ENCODE results near the gene NDUFS6. TPM values are rescaled to one million over a fixed set of nuclear protein-coding genes. Genes with fewer than 3 reads are reported as not detected.

Gene NDUFS6
- total RNA-seq, 2 experiments from 2014 or later = 20.8 to 31.7 TPM

DNA sequence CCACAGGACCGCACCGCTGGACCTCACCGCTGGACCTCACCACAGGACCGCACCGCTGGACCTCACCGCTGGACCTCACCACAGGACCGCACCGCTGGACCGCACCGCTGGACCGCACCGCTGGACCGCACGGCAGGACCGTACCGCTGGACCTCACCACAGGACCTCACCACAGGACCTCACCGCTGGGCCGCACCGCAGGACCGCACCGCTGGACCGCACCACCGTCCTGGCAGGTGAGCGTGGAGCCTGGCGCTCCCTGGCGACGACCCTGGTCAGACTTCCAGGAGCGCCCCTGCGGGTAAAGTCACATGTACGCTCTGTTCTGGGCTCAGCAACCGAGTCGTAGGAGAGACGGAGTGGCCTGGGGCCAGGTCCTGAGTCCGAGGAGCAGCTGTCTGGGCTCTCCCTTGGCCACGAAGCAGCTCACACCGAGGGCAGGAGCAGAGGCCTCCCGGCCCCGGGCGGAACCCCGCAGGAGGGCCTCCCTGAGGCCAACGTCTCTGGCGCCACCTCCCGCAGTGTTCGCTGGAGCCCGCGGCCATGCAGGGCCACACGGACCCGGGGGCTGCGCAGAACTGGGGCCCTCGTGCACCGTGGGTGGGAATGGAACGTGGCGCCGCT lies 32.1 kb upstream of the NDUFS6 start:
- Mint-ChIP-seq H3K27me3 (peaks cover 8% of the 10 kb centered on the region), H3K27ac (no peak overlapping the region), H3K4me1 (peaks cover 5% of the 10 kb centered on the region), H3K4me3 (no peak overlapping the region), H3K9me3 (no peaks in the 10 kb centered on the region), H3K36me3 (ENCODE audit: low read depth) (no peaks in the 10 kb centered on the region)
- CTCF ChIA-PET = no interaction called here
- POLR2A ChIA-PET = no interaction called here
- no peak for DNase-seq

DNA sequence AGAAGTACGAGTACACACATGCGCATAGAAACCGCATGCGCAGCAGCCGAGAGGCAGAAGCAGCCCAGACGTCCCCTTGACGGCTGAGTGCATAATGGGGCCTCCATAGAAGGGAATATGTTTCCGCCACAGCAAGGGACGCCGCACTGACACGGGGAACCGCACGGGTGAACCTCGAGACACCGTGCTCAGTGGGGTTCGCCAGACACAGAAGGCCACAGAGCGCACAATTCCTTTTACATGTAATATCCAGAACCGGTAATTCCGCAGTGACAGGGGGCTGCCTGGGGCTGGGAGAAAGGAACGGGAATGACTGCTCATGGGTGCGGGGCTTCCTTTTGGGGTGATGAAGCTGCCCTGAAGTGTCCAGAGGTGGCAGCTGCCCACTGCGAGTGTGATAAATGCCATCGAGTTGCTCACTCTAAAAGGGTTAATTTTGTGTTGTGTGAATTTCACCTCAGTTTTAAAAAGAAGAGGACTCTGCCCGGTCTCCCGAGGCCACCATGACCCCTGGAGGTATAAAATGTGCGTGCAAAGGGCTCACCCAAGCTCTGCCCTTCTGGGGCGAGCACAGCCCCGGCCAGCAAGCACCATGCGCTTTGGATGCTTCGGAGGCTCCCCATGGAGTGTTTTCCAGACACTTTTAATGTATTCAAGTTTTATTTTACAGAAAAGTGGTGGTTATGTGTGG lies 31.3 kb upstream of the NDUFS6 start:
- ChIA-PET CTCF (no interaction called here), POLR2A (no interaction called here)
- H3K27me3 Mint-ChIP-seq = peaks cover 6% of the 10 kb centered on the region

DNA sequence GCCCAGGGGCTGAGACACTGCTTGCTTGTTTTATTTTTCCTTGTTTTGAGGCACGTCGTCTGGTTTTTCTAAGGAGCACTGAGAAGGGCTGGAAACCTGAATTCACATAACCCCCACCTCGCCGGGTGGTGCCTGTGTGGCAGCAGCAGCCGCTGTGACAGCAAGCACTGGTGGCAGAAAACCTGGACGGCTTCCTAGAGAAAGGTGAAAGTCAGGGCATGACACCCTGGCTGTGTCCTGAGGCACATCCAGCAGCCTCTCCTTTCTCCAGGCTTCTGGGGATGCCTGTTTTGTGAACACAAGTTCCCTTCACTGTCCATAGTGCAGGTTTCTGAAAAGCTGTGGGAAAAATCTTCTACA lies 30.8 kb upstream of the NDUFS6 start:
- peaks cover 6% of the 10 kb centered on the region for H3K27me3 Mint-ChIP-seq
- H3K27ac Mint-ChIP-seq = no peak overlapping the region
- H3K36me3 Mint-ChIP-seq (ENCODE audit: low read depth) = no peaks in the 10 kb centered on the region
- H3K4me1 Mint-ChIP-seq = peaks cover 5% of the 10 kb centered on the region
- CTCF ChIA-PET = no interaction called here
- no peak for DNase-seq
- no peak overlapping the region for H3K4me3 Mint-ChIP-seq
- no peaks in the 10 kb centered on the region for H3K9me3 Mint-ChIP-seq
- POLR2A ChIA-PET = no interaction called here

More for the DNA sequence above, 31.3 kb upstream of the NDUFS6 start:
- DNase-seq = no peak
- H3K27ac Mint-ChIP-seq = no peak overlapping the region
- peaks cover 5% of the 10 kb centered on the region for H3K4me1 Mint-ChIP-seq
- no peaks in the 10 kb centered on the region for H3K36me3 Mint-ChIP-seq (ENCODE audit: low read depth)
- no peak overlapping the region for H3K4me3 Mint-ChIP-seq
- H3K9me3 Mint-ChIP-seq = no peaks in the 10 kb centered on the region

DNA sequence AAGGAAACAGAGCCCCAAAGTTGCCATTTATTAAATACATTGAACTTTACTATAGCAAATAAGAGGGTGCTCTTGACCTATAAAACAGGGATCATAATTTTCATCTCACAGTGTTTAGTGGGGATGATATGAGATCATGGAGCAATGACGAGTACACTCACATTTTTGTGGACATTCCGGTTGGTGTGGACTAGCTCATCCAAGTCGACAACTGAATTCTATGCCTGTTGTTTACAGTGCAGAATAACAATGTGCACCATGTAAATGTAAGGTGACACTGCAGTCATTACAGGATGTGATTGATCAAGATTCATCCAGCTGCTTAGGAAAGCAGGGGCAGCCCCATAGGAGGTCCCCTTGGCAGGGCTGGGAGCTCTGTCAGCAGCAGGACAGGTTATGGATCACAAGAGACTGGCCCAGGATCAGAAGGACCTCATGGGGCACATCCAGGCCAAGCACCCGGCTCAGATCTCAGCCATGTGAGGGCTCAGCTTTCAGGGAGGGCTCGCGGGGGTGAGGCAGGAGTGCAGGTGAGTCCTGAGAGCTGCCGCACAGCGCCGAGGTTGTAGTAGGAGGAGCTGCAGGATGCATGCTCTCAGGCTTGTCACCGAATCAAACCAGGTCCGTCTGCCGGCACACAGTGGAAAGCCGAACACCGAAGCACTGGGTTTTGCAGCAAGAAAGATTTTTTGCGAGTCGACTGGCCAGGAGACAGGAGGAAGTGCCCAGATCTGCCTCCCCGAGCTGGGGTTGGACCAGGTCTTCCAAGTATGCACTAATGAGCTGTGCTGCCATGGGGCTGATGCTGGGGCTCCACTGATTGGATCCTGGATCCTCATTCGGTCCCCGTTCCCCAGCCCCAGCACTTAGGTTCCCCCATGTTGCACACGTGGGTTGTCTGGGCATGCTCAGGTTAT lies 29.8 kb upstream of the NDUFS6 start:
- ChIA-PET POLR2A (no interaction called here), CTCF (no interaction called here)

DNA sequence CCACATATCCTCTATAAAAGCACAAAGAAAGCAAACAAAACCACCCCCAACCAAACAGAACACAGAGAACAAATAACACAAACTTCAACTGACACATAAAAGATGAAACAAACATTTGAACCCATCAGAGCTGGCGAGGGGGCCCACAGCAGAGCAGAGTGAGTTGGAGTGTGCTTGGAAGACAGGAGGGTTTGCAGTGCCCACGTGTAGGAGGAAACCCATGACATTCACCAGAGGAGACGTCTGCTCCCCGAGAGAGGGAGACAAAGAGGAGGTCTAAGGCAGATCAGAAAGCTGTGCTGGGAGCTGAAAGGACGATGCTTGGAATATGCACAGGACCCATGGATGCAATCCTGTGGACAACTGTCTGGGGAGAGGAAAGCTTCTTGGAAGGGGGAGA lies 28.6 kb upstream of the NDUFS6 start:
- Mint-ChIP-seq H3K27me3 (peaks cover 6% of the 10 kb centered on the region), H3K4me3 (no peak overlapping the region), H3K9me3 (no peaks in the 10 kb centered on the region), H3K36me3 (ENCODE audit: low read depth) (no peaks in the 10 kb centered on the region), H3K27ac (no peak overlapping the region), H3K4me1 (no peaks in the 10 kb centered on the region)
- POLR2A ChIA-PET = no interaction called here
- no peak for DNase-seq
- CTCF ChIA-PET = no interaction called here

More for the DNA sequence above, 29.8 kb upstream of the NDUFS6 start:
- DNase-seq = no peak
- Mint-ChIP-seq H3K4me1 (no peaks in the 10 kb centered on the region), H3K27ac (no peak overlapping the region), H3K36me3 (ENCODE audit: low read depth) (no peaks in the 10 kb centered on the region), H3K27me3 (peaks cover 6% of the 10 kb centered on the region), H3K9me3 (no peaks in the 10 kb centered on the region), H3K4me3 (no peak overlapping the region)

DNA sequence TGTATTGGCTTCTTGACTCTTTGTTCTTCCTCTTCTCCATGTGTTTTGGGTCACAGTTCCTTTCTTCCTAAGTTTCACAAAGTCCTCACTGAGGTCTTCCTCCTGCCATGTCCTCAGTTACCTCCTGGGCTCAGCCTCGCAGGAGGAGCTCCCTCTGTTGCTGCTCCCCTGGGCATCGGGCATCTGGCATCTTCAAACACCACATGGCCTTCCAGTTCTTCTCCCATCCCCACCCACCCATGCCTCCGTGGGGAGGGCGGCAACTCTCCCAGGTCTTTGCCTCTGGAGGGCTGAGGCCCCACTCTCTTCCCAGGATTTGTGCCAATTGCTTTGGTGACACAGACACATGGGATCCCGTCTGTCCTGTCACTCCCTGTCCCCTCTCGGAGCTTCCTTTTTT lies 24.4 kb upstream of the NDUFS6 start:
- no peaks in the 10 kb centered on the region for H3K9me3 Mint-ChIP-seq
- no peak overlapping the region for H3K4me3 Mint-ChIP-seq
- peaks cover 6% of the 10 kb centered on the region for H3K27me3 Mint-ChIP-seq
- no peak for DNase-seq
- H3K36me3 Mint-ChIP-seq (ENCODE audit: low read depth) = no peaks in the 10 kb centered on the region
- peaks cover 2% of the 10 kb centered on the region for H3K4me1 Mint-ChIP-seq
- H3K27ac Mint-ChIP-seq = no peak overlapping the region
- ChIA-PET POLR2A (no interaction called here), CTCF (interaction anchor here (0.7 kb wide), 1 partner anchor 107 kb away, joined by 3 read pairs; no protein-coding TSS in a partner anchor)

DNA sequence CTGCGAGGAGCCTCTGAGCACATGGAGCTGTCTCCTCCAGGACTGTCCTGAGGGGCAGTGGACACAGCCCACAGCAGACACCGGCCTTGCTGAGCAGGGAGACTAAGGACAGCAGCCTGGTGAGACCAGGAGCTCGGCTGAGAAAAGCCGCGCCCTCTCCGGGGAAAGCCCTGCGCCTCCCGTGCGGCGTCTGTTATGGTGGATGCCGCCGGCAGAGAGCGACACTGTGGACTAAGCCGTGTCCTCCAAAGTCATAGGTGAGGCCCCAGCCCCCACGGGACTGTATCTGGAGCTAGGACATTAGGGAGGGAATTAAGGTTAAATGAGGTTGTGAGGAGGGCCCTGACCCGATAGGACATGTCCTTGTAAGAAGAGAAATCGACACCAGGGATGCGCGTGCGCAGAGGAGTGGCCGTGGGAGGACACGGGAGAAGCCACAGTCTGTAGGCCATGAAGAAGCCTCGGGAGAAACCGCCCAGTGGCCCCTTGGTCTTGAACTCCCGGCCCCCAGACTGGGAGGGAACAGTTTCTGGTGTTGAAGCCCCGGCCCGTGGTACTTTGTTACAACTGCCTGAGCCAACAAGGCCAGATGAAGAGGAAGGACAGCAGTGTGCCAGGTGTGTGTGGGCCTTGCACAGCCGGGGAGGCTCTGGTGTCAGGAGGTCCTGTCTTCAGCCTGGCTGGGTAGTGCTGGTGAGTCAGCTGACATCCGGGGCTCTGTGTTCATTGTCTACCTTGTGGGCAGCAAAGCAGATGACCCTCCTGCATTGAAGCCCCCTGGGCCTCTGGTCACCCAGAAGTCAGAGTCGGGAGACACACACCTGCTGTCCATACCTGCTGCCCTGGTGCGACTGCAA lies 23.7 kb upstream of the NDUFS6 start:
- ChIA-PET POLR2A (no interaction called here), CTCF (no interaction called here)
- DNase-seq = no peak
- Mint-ChIP-seq H3K27ac (peak overlapping the region; percentile 2), H3K4me1 (peaks cover 6% of the 10 kb centered on the region), H3K4me3 (no peak overlapping the region), H3K9me3 (no peaks in the 10 kb centered on the region), H3K36me3 (ENCODE audit: low read depth) (no peaks in the 10 kb centered on the region), H3K27me3 (peaks cover 4% of the 10 kb centered on the region)

DNA sequence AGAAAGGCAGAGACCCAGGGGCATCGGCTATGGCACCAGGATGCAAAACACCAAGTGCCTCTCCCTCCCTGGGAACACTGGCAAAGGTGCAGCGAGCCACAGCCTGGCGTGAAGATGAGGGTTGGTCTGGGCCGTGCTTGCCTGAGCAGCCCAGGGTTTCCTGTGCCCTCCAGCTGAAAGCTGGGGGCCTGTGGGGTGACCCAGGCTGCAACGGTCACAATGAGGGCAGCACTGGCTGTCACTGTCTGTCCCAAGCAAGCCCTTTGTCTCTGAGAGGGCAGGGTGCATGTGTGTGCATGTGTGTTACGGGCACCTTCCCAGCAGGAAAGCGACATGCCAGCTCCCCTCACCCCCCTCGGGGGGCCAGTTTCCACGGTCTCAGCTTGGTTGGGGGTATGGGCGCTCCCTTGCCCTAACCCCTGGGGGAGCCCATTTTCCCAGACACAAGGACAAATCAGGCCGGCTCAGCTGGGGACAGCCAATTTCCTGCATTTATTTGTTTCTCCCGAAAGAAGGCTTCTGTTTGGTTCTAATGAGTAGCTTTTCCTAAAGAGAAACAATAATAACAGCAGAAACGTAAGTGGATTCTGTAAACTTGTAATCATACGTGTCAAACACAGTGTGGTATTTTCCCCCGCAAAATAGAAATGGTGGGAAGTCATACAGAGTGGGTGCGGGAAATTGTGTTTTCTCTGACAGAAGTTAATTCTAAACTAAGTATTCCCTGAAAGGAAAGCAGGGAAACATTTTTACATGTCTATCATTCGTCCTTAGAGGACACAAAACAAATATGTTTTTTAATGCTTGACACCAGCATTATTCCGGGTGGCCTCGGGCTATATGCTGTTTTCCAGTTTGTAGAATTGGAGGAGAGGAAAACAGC lies 22.8 kb upstream of the NDUFS6 start:
- no peaks in the 10 kb centered on the region for H3K27me3 Mint-ChIP-seq
- H3K27ac Mint-ChIP-seq = no peak overlapping the region
- no peaks in the 10 kb centered on the region for H3K36me3 Mint-ChIP-seq (ENCODE audit: low read depth)
- no peak overlapping the region for H3K4me3 Mint-ChIP-seq
- no peak for DNase-seq
- peaks cover 15% of the 10 kb centered on the region for H3K4me1 Mint-ChIP-seq
- CTCF ChIA-PET = no interaction called here
- POLR2A ChIA-PET = no interaction called here
- no peaks in the 10 kb centered on the region for H3K9me3 Mint-ChIP-seq

DNA sequence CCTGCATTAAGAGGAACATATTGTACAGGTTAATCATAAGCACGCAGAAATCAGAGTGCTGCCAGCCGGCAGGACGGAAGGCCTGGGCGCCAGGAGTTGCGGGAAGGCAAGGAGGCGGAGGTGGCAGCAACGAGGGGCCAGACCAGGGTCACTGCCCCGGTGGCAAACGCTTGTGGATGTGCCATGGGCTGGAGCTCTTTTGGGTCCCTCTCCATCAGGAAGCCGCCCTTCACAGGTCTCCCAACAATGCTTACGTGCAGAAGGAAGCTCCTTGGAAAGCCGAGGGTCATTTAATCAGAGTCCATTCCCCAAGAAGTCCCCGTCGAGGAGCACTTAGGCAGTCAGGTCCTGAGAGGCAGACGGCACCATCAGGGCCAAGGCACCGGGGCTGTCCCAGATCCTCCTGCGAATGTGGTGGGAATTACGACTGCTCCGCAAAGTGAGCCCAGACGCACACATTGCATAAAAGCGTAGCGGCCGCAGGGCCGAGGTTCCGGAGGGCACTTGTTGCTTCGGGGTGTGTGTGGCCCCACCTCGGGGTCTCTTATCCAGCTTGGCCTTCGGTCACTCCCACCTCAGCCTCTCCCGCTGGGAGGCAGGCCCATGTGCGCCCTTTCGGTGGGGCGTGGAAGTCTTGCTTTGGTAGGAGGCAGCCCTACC lies 22.1 kb upstream of the NDUFS6 start:
- POLR2A ChIA-PET = no interaction called here
- DNase-seq = no peak
- H3K27me3 Mint-ChIP-seq = no peaks in the 10 kb centered on the region
- CTCF ChIA-PET = no interaction called here
- H3K4me3 Mint-ChIP-seq = no peak overlapping the region
- no peaks in the 10 kb centered on the region for H3K36me3 Mint-ChIP-seq (ENCODE audit: low read depth)
- H3K27ac Mint-ChIP-seq = no peak overlapping the region
- no peaks in the 10 kb centered on the region for H3K9me3 Mint-ChIP-seq
- peaks cover 15% of the 10 kb centered on the region for H3K4me1 Mint-ChIP-seq

DNA sequence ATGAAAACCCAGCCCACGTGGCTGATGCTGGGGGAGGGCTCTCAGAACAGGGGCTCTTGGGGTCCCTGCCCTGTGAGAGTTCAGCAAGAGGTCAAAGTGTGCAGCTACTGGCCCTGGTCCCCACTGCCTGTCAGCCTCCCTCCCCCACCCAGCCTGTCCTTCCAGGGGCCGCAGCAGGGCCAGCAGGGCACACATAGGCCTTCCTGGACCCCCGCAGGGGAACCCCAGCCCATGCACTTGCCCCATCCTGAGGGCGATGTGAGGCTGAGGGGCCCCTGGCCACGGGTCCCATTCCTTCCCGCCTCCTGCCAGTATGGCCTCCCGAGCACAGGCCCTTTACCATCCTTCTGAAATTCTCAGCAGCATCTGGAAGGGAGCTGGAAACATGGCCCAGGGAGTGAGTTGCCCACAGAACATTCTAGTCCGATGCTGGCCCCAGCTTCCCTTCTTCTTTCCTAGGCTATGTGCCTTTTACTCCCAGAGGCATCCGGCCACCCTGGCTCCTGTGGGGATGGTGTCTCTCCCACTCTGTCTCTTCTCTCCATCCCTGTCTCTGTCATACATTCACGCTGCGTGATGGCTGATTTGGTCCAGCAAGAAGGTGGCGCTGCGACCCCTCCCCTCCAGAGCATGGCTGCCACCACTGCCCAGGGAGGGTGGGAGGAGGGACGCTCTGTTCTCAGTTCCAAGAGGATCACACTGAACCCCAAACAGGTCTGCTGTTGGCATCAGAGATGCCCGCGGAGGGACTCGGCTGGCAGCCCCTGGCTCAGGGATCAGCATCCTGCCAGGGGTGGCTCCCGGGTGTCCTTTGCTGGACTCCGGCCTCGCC lies 21.2 kb upstream of the NDUFS6 start:
- H3K27ac Mint-ChIP-seq = no peak overlapping the region
- ChIA-PET CTCF (interaction anchor here (0.6 kb wide), 1 partner anchor 20 kb away, joined by 3 read pairs; no protein-coding TSS in a partner anchor), POLR2A (no interaction called here)
- H3K36me3 Mint-ChIP-seq (ENCODE audit: low read depth) = no peaks in the 10 kb centered on the region
- H3K4me1 Mint-ChIP-seq = peaks cover 15% of the 10 kb centered on the region
- H3K27me3 Mint-ChIP-seq = no peaks in the 10 kb centered on the region
- no peak for DNase-seq
- H3K4me3 Mint-ChIP-seq = no peak overlapping the region
- H3K9me3 Mint-ChIP-seq = no peaks in the 10 kb centered on the region

DNA sequence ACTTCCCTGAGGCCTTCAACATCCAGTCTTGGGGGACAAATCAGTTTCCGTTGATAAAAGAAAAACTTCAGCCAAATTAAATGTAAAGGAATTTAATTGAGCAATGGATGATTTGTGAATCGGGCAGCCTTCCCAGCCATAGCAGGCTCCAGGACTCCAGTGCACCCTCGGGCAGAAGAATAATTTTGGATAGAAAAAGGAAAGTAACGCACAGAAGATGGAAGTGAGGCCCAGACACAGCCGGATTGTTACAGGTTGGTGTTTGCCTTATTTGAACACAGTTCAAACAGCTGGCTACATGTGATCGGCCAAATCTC lies 20.6 kb upstream of the NDUFS6 start:
- no peak overlapping the region for H3K4me3 Mint-ChIP-seq
- H3K27me3 Mint-ChIP-seq = no peaks in the 10 kb centered on the region
- peaks cover 15% of the 10 kb centered on the region for H3K4me1 Mint-ChIP-seq
- H3K27ac Mint-ChIP-seq = no peak overlapping the region
- ChIA-PET CTCF (interaction anchor here (0.6 kb wide), 1 partner anchor 20 kb away, joined by 3 read pairs; no protein-coding TSS in a partner anchor), POLR2A (no interaction called here)
- no peak for DNase-seq
- no peaks in the 10 kb centered on the region for H3K9me3 Mint-ChIP-seq
- no peaks in the 10 kb centered on the region for H3K36me3 Mint-ChIP-seq (ENCODE audit: low read depth)
